ENCODE results near the gene MBP. TPM values are rescaled to one million over a fixed set of nuclear protein-coding genes. Genes with fewer than 3 reads are reported as not detected.

The MBP gene
- total RNA-seq, 1 donor from 2014 or later = 14.5 TPM

- DNase-seq (ENCODE audit: extremely low spot score, unreplicated experiment) = no peak
- TF ChIP-seq, protein P1, sequence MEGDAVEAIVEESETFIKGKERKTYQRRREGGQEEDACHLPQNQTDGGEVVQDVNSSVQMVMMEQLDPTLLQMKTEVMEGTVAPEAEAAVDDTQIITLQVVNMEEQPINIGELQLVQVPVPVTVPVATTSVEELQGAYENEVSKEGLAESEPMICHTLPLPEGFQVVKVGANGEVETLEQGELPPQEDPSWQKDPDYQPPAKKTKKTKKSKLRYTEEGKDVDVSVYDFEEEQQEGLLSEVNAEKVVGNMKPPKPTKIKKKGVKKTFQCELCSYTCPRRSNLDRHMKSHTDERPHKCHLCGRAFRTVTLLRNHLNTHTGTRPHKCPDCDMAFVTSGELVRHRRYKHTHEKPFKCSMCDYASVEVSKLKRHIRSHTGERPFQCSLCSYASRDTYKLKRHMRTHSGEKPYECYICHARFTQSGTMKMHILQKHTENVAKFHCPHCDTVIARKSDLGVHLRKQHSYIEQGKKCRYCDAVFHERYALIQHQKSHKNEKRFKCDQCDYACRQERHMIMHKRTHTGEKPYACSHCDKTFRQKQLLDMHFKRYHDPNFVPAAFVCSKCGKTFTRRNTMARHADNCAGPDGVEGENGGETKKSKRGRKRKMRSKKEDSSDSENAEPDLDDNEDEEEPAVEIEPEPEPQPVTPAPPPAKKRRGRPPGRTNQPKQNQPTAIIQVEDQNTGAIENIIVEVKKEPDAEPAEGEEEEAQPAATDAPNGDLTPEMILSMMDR (conservative IDR thresholded peaks at IDR 0.05) = no peak
- Mint-ChIP-seq H3K4me1 (ENCODE audit: unreplicated experiment) (peaks cover 27% of the 10 kb centered on the region), H3K4me3 (no peak overlapping the region), H3K9me3 (no peaks in the 10 kb centered on the region), H3K27ac (no peak overlapping the region), H3K27me3 (no peaks in the 10 kb centered on the region), H3K36me3 (peaks cover 4% of the 10 kb centered on the region)
These were observed 12.6 kb downstream of the MBP start for GRCh38 chr18:77119851-77120491.

GRCh38 chr18:77119101-77119850 is 13.3 kb downstream of the MBP start:
- H3K4me1 Mint-ChIP-seq (ENCODE audit: unreplicated experiment) = peaks cover 24% of the 10 kb centered on the region
- peaks cover 4% of the 10 kb centered on the region for H3K36me3 Mint-ChIP-seq
- H3K27me3 Mint-ChIP-seq = no peaks in the 10 kb centered on the region
- no peak for DNase-seq (ENCODE audit: extremely low spot score, unreplicated experiment)
- no peak overlapping the region for H3K4me3 Mint-ChIP-seq
- H3K9me3 Mint-ChIP-seq = no peaks in the 10 kb centered on the region
- H3K27ac Mint-ChIP-seq = no peak overlapping the region
- TF ChIP-seq, protein P1 (conservative IDR thresholded peaks at IDR 0.05) = no peak

- Mint-ChIP-seq H3K27me3 (no peaks in the 10 kb centered on the region), H3K4me3 (no peak overlapping the region), H3K27ac (no peak overlapping the region), H3K9me3 (no peaks in the 10 kb centered on the region), H3K4me1 (ENCODE audit: unreplicated experiment) (peaks cover 28% of the 10 kb centered on the region), H3K36me3 (peaks cover 4% of the 10 kb centered on the region)
- TF ChIP-seq, protein P1 (conservative IDR thresholded peaks at IDR 0.05) = no peak
- no peak for DNase-seq (ENCODE audit: extremely low spot score, unreplicated experiment)
These were observed 14.1 kb downstream of the MBP start for GRCh38 chr18:77118256-77119090.

DNA sequence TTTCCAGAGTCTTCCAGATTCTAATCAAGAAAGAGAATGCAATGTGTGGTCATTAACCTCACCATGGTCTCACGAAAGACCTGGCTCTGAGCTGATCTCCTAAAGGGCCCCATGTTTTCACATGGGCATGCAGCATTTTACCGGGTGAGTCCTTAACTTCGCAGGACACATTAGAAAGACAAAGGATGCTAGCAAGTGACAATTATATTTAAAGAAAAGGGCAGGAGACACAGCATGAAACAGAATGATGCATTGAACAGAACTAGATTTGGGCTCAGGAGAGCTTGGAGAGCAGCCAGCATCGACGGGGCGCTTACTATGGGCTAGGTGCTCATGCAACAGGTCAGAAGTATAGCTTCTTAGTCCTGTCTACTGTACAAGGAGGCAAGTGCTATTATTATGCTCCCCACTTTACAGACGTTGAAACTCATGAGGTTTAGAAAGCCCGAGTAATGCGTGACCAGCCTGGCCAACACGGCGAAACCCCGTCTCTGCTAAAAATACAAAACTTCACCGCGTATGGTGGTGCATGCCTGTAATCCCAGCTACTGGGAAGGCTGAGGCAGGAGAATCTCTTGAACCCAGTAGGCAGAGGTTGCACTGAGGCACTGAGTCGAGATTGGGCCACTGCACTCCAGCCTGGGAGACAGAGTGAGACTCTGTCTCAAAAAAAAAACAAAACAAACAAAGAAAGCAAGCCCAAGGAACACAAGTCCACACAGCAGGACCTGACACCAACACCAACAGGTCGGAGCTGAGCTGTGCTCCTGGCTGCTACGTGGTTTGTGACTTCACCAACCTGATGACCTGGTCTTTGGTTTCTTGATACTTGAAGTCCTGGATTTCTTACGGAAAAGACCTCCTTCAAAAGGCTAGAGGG is 16.1 kb downstream of the MBP start:
- TF ChIP-seq, protein P1 (conservative IDR thresholded peaks at IDR 0.05) = no peak
- peaks cover 21% of the 10 kb centered on the region for H3K4me1 Mint-ChIP-seq (ENCODE audit: unreplicated experiment)
- no peak for DNase-seq (ENCODE audit: extremely low spot score, unreplicated experiment)

More for the DNA sequence above, 16.1 kb downstream of the MBP start:
- H3K36me3 Mint-ChIP-seq = peaks cover 3% of the 10 kb centered on the region
- H3K27me3 Mint-ChIP-seq = no peaks in the 10 kb centered on the region
- H3K9me3 Mint-ChIP-seq = no peaks in the 10 kb centered on the region
- H3K4me3 Mint-ChIP-seq = no peak overlapping the region
- no peak overlapping the region for H3K27ac Mint-ChIP-seq
